NCI-H526 treated with DMSO at 0.1 percent for 48 hours (cell line): Measurements from ENCODE around the gene SH2D4B.

Source experiments
- DNase-seq: peaks from one replicate; lab custom pipeline; 2025; lab: John Stamatoyannopoulos, UW

SH2D4B gene

DNA sequence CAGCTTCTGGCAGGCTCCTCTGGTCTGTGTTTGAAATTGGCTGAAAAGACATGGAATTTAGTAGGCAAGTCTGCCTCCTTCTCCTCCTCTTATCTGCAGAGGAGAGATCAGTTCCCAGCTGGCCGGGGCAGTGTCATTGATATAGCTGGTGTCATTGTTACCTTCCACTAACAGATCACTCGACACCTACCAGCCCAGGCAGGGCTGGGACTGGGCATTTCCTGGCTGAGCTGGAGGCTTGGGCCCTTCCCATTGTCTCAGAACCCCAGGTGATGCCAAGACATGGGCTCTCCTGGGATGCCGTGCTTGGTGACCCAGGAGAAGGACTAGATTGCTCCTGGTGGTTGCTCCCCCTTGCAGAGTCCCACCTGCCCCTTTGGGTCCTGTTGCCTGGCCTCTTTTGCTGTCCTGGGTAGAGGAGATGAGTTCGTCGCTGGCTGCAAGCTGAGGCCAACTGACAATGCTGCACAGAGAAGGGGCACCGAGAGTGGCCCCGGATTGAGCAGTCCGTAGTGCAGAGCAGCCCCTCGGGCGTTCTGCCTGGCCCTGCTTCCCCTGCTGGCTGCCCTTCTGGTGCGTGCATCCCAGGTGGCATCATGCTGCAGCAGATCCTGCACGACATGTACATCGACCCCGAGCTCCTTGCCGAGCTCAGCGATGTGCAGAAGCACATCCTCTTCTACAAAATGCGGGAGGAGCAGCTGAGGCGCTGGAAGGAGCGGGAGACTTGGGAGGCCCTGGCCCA, at the start of gene SH2D4B:
Gene SH2D4B, plus strand, starts transcription at position 167 of the 745 bp plus-strand sequence. Its CDS starts 430 bp downstream, at position 597.
- no peak for DNase-seq

DNA sequence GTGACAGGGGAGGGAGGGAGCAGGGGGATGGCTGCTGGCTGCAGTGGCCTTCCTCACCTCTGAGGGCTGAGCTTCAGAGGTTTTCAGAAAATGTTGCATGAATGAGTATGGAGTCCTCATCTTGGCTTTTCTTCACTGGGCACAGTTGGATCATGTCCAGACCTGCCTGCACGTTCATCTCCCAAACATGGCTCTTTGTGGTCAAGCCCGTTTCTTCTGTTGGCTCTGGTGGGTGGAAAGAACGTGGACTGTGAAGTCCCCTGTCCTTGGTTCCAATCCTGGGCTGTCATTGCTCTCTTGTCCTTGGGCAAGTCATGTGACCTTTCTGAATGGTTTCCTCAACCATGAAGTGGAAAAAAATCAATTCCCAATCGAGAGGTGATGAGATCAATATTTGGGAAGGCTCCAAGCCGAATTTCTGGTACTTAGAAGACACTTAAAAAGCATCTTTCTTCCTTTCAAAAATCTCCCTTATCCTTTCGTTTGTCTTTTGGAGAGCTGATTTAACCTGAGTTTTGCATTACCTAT, 49.1 kb upstream of the SH2D4B start:
- no peak for DNase-seq

DNA sequence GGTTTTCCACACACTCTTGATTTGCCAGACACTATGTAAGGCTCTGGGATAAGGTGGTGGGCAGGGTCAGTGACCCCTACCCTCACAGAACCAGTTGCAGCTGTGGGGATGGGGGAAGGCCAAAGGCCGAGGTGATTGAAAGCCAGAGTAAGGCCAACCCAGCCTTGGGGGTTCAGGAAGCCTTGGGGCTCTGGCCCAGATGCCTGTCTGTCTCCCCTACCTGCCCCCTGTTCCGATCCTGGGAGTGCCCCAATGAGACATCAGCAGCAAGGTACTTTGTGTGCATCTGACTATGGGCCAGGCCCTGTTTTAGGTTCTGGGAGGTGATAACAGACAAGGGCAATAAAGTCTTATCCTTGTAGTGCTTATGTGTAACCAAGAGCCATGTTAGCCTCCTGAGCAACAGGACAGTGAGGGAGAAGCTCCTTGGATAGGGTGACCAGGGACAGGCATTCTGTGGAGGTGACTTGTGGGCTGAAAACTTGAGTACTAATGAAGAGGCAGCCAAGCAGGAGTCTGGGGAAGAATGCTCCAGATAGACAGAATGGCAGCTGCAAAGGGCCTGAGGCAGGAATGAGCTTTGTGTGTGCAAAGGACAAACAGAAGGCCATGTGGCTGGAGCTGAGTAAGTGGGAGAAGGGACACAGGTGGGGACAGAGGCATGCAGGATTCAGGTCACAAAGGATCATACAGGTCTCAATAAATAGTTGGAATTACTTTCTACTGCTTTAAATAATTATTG, 48.2 kb upstream of the SH2D4B start:
- no peak for DNase-seq

DNA sequence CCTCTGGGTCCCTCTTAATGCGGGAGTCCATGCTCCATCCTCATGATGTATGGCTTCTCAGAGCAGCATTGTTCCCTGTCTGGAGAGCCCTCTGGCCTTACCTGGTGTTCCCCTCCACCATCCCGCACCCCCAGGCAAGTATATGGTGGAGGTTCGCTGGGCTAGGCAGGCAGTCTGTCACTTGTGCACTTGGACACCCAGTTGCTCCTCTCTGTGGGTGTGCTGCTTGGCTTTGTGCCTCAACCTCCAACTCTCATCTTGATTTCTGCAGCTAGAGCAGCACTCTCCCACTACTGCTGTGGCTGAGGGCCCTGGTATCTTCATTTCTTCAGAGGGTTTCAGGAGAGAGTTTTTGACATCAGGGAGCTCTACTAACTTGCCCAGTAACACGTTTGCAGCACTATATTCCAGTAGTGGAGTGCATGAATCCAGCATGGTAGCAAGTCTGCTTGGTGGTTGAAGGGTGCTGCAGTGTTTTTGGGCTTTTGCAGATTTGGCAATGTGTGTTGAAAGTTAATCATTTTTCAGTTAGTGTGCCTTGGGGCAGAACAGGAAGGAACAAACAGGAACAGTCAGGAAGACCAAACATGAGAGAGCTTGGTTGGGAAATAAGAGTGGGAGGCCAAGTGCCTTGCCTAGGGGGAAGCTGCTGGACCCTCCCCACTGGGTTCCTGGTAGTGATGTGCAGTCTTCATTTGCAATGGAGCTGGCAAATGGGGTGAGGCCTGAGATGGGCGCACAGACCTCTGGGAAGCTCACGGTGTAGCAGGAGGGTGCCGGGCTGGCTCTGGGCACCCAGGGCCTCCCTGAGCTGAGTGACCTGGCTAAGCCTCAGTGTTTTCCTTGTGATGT, 46.2 kb upstream of the SH2D4B start:
- no peak for DNase-seq

DNA sequence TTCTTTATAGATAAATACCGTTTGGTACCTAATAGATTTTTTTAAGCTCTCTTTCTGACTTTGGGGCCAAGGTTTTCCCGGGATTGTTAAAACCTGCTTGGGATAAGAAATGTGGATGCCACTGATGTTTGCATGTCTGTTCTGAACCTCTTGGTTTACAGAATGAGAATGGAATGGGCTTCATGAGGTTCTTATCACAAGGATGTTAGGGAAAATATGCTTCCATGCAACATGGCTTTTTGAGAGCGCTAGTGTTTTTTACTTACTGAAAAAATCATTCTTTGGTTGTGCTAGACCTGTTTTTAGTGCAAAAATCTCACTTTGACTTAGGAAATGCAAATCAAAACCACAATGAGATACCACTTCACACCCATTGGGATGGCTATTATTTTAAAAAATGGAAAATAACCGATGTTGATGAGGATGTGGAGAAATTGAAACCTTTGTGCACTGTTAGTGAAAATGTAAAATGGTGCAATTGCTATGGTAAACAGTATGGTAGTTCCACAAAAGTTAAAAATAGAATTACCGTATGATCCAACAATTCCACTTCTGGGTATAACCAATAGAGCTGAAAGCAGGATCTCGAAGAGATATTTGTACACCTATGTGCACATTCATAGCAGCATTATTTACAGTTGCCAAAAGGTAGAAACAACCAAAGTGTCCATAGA, 44.7 kb upstream of the SH2D4B start:
- DNase-seq: no peak

DNA sequence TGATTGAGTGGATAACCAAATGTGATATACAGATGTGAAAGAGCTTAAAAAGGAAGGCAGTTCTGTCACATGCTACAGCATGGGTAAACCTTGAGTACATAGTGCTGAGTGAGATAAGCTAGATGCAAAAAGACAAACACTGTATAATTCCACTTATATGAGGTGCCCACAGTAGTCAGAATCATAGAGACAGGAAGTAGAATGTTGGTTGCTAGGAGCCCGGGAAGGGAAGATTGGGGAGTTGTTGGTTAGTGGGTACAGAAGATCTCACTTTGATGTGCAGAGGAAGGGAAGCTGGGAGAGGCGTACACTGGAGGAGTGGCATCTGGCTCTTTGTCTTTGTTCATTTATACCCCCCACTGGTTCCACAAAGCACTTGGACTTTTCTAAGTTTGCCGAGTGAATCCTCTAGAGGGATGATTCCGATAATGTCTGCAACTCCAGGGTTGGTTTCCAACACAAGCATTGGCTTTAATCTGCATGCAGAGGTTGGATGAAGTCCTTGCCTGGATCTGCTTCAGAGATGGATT, 44.1 kb upstream of the SH2D4B start:
- DNase-seq: no peak

DNA sequence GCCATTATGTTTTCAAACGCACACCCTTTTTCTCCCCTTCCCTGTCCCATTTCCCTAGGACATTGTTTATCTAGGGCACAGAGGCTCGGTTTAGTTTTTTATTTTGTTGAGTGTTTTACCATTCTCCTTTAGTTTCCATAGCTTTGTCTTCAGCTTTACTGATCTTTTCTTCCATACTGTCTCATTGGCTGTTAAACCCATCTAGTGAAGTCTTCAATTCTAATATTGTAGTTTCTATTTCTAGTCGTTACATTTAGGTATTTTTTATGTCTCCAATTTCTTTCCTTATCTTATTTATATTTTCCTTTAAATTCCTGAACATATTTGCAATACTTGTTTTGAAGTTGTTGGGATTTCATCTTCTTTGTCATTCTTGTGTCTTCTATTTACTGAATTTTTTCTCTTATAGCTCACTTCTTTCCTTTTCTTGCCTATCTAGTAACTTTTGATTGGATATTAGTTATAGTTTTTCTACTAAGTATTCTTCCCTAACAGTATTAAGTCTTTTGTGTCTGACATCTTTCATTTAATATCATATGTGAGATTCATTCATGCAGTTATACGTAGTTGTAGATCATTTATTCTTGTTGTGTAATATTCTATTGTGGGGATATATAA, 41.0 kb upstream of the SH2D4B start:
- DNase-seq: no peak

DNA sequence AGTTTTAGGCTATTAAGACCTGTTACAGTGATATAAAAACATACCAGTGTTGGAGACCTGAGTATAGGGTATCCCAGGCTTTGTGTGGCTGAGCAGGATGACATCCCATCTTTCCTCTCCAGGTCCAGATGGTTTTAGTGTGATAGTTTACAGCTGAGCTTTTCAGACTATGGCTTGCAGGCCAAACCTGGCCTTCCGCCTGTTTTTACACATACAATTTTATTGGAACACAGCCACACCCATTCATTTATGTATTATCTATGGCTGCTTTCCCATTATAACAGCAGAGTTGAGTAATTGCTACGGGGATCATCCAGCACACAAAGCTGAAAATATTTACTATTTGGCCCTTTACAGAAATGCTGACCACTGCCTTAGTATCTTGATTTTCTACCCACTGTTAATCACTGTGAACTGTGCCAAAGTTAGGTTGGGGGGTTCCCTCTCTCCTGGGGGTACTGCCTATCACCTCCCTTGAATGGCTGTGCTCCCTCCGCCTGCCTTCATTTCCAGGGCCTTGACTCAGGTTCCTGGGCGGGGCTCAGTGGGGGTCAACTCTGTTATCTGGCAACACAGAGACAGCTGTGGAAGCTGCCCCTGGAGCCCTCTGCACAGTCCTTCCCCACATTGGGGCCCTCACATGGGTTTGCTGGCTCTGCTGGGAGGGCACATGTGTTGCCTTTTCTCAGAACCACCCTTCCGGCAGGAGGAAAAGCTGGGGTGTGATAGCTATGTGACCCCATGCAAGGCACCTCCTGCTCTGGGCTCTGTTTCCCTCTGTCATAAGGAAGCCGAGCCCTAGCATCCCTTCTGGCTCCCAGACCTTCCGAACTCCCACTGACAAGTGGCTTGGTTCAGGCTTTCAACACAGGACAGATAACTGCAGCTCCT, 40.3 kb upstream of the SH2D4B start:
- DNase-seq: no peak

DNA sequence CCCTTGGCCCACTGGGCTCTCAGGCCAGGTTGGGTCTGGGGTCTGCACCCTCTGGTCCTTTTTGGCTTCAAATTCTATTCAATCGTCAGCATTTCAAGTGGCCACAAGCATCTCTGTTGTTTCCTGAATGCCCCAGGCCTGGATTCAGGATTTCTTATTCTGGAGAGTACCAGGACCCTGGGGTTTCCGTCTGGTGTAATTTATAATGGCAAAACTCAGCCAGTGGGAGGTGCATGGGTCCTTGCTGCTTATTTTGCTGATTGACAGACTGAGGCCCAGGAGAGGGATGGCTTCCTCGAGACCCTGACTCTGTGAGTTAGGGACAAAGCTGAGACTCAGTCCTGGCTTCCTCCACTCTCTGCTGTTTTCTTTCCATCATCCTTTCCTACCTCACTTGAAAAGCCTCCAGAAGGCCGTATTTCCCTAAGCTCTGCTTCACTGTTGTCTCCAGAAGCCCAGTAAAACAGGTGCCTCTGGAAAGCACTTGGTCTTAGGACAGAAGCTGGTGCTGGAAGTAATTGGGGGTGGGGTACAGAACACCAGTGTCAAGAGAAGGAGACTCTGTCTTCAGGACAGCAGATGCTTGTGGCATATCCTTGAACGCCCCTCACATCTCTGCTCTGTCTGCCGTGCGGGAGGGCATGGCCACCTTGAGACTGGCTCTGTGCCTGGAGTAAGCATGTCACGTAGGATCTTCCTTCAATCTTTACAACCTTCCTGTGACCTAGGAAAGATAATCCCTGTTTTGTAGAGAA, 39.4 kb upstream of the SH2D4B start:
- no peak for DNase-seq

DNA sequence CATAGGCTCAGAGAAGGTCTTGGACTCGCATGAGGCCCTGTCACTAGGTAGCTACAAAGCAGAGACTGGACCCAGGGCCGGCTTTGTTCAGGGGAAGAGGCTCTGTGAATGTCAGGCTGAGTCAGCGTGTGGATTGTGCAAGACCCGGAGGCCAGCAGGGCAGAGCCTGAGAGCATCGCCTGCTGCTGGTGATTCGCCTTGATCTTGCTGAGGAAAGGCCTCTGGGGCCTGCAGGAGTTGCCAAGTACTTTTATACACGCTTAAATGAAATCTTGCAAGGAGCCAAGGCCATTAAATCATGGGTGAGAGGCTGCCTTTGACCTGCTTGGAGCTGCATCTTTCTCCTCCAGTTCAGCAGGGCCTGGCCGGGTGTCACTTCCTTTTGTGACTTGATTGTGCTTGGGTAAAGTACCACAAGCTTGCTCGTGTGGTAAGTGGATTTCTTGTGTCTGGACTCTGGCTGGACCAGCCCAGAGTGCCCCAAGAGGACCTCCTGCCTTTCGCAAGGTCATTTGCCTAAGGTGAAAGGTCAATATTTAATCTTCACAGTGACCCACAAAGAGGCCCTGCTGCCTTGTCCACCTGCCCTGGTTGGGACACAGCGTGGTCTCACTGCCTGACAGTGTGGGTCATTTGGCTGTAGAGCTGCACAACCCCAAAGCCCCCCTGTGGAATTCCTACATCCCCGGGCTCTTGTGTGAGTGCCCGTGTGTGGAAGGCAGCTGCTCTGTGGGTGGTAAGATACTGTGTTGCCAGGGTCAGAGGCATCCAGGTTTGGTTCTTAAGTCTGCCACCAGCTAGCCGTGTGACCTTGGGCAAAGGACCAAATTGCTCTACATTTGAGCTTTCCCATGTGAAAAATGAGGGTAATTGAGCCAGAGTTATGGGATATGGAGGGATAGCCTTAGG, 38.6 kb upstream of the SH2D4B start:
- DNase-seq: no peak

DNA sequence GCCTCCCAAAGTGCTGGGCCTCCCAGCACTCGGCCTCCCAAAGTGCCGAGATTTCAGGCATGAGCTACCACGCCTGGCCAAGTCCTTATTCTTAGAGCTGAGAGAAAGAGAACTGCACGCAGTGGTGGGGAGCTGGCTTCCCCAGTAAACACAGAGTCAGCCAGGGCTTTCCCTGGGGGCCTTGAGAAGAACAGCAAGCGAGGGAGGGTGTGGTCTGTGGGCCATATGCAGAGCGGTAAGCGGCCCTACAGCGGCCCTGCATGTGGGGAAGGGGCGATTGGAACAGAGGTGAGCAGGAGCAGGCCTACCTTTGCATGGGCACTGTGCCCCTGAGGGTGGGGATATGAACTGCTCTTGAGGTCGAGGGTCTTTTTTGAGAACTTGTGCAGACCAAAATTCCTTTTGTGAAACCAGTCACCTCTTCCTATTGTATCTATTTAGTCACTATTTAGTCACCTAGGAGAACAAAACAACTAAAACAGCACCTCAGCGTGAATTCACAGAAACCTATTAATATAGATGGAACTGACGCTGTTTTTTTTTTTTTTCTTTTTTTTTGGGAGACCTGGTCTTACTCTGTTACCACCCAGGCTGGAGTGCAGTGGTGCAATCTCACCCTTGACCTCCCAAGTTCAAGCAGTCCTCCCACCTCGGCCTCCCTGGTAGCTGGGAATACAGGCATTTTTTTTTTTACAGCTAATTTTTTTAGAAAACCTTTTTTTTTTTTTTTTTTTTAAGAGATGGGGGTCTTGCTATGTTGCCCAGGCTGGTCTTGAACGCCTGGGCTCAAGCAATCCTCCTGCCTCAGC, 36.9 kb upstream of the SH2D4B start:
- DNase-seq: no peak

DNA sequence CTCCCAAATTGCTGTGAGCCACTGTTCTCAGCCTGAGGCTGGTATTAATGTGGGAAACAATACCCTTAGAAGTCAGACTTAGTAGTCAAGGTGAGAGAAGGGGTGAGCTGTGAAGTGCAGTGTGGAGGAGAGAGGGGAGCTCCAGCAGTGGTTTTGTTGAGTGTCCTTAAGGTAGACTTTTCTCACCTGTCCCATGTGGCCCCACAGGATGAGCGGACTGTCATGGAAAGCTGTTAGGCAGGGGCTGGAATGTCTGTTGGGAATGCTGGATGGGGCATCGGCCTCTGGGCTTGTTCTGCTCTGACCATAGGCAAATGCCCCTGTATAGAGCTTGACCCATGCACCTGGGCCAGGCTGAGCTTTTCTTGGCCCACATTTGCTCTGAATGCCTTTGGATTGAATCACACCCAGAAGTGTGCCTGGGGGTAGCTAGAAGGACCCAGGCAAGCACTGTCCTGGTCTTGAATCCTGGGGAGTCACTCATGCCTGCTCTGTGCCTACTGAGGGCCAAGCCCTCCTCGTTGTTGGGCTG, 36.3 kb upstream of the SH2D4B start:
- no peak for DNase-seq

DNA sequence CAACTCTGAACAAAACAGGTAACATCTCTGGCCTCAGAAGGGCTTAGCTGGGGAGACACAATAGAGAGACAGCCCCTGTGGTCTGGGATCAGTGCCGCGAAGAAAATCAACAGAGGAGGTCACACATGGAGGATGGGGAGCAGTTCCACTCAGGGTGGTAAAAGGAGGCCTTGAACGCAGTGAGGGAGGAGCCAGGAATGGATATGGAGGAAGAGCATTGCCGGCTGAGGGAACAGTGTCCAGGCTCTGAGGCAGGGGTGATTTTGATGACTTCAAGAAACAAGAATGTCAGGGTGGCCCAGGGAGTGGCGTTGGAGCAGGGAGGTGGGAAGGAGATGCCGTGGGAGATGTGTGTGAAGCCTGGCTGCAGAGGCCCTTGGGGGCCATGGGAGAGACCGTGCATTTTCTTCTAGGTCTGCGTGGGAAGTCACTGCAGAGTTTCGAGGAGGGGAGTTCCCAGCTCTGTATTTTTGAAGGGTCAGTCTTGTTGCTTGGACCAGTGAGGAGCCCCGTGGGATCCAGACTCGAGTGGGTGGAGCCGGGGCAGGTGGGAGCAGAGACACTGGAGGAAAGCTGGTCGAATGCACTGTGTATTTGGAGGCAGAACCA, 35.7 kb upstream of the SH2D4B start:
- DNase-seq: no peak

DNA sequence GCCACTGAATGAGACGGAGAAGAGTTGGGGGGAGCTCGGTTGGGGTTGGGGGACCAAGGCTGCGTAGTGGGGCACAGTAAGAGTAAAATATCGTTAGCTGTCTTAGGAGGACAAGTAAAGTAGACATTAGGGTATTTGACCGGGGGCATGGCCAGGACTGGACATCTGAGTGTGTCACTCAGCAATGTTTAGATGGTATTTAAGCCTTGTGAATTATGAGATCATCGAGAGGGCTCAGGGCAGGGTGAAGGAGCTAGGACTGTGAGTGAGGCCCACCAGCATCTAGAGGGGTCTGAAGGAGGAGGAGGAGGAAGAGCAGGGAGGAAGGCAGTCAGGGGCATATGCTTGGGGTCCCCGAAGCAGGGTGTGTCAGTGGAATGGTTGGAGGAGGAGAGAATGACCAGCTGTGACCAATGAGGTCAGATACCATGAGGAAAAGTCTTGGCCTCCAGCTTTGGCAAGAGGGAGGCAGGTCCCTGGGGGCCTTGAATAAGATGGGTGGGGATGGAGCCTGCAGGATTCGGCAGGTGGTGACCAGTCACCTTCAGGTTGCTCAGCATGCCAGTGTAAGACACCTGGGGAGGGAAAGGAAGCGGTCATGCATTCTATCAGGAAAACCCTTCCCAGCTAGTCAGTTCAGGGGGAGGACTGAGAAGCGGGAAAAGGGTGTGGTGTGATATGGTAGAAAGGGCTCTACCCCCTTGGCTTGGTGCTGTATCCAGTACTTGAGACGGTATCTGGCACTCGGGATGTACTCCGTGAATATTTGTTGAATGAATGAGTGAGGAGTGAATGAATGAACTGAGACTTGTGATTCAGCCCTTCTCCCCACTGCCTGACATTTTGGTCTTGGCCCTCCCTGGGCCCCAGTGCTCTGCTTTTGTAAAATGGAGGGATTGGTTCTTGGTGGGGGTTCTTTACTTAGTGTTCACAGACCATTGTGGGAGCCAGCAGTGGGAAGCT, 34.8 kb upstream of the SH2D4B start:
- DNase-seq: no peak

DNA sequence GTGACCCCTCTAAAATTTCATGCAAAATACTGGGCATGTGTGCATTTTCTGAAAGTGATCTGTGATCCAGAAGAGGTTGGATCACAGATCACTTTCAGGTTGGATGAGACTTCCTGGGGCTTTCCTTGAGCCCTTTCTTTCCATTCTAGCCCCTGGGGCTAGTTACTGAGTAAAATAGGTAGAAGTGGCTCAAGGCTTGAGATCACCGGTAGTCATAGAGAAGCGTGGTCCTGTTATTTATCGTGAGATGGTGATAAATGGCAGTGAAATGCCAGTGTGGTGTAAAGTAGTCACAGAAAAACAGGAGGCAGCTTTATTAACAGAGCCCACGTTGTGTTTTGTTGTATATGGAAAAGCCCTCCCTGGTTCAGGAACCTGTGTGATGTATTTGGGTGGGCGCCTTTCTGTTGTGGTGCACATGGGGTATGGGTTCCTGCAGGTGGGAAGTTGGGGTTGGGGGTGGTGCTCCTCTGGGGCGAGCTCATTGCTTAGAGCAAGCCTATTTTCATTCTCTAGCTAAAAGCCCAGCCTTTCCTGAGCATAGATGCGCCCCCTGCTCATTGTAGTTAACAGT, 34.0 kb upstream of the SH2D4B start:
- DNase-seq: no peak
